Measurements from ENCODE around the gene SCP2D1. TPM values are rescaled to one million over a fixed set of nuclear protein-coding genes. Genes with fewer than 3 reads are reported as not detected.

SCP2D1 gene
- total and polyA plus RNA-seq, 8 donors = not detected

DNA sequence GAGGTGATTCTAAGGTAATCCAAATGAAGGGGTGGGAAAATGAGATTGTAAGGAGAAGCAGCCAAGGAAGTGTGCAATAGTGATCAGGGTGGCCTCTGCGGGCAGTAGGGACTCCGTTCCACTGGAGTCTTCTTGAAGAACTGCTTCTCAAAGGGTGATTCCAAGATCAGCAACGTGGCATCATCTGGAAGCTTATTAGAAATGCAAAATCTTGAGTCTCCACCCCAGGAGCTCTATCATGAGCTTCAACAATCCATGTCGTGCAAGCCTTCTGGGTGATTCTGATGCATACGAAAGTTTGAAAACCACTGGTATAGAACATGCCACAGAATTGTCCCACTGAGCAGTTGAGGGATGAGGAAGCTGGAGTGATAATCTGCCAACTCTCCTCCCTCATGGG lies 31.4 kb downstream of the SCP2D1 start:
- DNase-seq (no peak), ATAC-seq (no peak)
- H3K36me3 ChIP-seq = no peaks in the 10 kb centered on the region
- TF ChIP-seq, protein P1, sequence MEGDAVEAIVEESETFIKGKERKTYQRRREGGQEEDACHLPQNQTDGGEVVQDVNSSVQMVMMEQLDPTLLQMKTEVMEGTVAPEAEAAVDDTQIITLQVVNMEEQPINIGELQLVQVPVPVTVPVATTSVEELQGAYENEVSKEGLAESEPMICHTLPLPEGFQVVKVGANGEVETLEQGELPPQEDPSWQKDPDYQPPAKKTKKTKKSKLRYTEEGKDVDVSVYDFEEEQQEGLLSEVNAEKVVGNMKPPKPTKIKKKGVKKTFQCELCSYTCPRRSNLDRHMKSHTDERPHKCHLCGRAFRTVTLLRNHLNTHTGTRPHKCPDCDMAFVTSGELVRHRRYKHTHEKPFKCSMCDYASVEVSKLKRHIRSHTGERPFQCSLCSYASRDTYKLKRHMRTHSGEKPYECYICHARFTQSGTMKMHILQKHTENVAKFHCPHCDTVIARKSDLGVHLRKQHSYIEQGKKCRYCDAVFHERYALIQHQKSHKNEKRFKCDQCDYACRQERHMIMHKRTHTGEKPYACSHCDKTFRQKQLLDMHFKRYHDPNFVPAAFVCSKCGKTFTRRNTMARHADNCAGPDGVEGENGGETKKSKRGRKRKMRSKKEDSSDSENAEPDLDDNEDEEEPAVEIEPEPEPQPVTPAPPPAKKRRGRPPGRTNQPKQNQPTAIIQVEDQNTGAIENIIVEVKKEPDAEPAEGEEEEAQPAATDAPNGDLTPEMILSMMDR (IDR thresholded peaks at IDR 0.05) = no peak
- H3K9me3 ChIP-seq = no peaks in the 10 kb centered on the region
- H3K4me3 ChIP-seq = no peak overlapping the region
- peaks cover 0 to 3% of the 10 kb centered on the region in 2 donors for H3K27me3 ChIP-seq
- no peak overlapping the region for H3K27ac ChIP-seq
- H3K4me1 ChIP-seq = no peaks in the 10 kb centered on the region
- intact Hi-C loops (cut with DNase I) = no loop called here

DNA sequence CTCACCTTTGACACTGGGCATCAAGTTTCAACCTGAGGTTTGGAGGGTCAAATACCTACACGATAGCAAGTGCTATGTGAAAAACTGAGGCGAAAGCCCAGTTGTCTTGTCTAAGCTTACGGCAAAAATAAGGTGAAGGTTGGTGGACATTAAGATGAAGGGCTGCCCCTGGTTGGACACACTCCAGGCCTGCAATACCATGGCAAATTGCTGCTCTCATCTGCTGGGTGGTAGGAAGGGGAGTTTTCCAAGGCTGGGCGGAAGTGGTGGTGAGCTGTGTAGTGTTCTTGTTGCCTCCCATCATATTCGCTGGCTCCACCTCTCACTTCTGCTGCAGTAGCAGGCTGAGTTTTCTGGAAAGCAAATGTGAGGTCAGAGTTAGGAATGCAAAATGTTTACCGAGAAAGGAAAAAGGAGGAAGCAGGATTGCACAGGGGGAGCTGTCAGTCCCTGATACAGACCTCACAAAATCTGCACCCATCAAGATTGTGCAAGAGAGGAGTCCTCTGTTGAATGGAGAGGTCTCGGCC lies 33.7 kb downstream of the SCP2D1 start:
- Histone ChIP-seq H3K9me3 (no peaks in the 10 kb centered on the region), H3K27me3 (no peaks in the 10 kb centered on the region), H3K27ac (no peak overlapping the region), H3K4me3 (no peak overlapping the region), H3K36me3 (no peaks in the 10 kb centered on the region), H3K4me1 (no peaks in the 10 kb centered on the region)
- intact Hi-C loops (cut with DNase I) = no loop called here
- no peak for DNase-seq
- TF ChIP-seq, protein P1 (IDR thresholded peaks at IDR 0.05) = no peak
- no peak for ATAC-seq

DNA sequence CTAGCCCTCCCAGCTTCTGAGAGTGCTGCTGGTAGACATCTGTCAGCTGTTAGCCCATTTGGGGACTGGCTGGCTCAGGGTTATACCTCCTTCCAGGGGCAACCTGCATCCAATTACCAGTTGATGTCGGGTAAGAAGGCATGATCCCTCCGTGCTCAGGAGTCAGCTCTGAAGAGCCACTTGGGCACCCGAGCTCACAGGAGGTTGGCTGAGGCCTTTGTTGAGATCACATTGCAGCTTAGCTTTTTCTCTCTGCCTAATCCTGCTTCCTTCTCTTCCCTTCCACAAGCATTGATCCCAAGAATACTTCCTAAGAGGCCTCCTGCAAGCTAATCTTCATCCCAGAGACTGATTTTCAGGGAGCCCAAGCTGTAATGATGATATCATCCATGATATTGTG lies 35.5 kb downstream of the SCP2D1 start:
- no peak for DNase-seq
- intact Hi-C loops (cut with DNase I) = no loop called here
- no peak overlapping the region for H3K27ac ChIP-seq
- H3K4me3 ChIP-seq = no peak overlapping the region
- no peaks in the 10 kb centered on the region for H3K9me3 ChIP-seq
- ATAC-seq = no peak
- H3K27me3 ChIP-seq = no peaks in the 10 kb centered on the region
- H3K4me1 ChIP-seq = no peaks in the 10 kb centered on the region
- TF ChIP-seq, protein P1 (IDR thresholded peaks at IDR 0.05) = no peak
- H3K36me3 ChIP-seq = no peaks in the 10 kb centered on the region

DNA sequence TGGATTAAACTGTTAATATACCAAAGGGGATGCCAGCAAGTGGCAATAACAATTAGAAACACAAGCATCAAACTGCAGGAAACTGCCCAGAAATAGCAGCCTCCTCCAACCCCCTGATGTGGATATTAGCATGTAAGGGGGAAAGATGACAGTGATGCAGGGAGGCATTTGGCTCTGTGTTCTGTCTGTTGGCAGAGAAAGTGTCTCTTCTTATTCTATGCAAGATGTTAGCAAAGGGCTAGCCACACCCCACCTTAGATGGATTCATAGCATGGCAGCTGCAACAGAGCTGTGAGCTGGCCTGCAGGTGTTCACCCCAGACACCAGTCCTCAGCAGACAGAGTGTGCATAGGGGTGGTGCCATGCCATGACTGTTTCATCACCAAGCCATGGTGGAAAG lies 38.0 kb downstream of the SCP2D1 start:
- intact Hi-C loops (cut with DNase I) = no loop called here
- H3K9me3 ChIP-seq = no peaks in the 10 kb centered on the region
- no peak for DNase-seq
- ATAC-seq = no peak
- H3K4me3 ChIP-seq = no peak overlapping the region
- no peak overlapping the region for H3K27ac ChIP-seq
- TF ChIP-seq, protein P1 (IDR thresholded peaks at IDR 0.05) = no peak
- H3K27me3 ChIP-seq = no peaks in the 10 kb centered on the region
- H3K4me1 ChIP-seq = no peaks in the 10 kb centered on the region
- no peaks in the 10 kb centered on the region for H3K36me3 ChIP-seq

DNA sequence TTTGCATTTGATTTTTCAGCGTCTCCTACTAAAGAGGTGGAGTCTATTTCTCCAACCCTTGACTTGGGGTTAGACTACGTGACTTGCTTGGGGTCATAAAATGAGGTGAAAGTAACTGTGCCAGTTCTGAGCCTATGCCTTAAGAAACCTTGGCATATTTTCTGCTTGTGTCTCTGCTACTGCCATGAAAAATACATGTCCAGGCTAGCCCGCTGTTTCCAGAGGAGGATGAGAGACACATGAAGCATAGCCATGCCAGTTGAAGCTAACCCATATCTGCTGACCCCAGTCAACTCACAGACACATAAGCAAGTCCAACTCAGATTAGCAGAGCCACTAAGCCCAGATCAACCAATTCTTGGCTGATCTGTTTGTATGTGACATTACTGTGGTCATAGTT lies 38.7 kb downstream of the SCP2D1 start:
- H3K4me1 ChIP-seq = no peaks in the 10 kb centered on the region
- H3K27me3 ChIP-seq = no peaks in the 10 kb centered on the region
- H3K4me3 ChIP-seq = no peak overlapping the region
- no peak for ATAC-seq
- intact Hi-C loops (cut with DNase I) = no loop called here
- no peak overlapping the region for H3K27ac ChIP-seq
- DNase-seq = no peak
- TF ChIP-seq, protein P1 (IDR thresholded peaks at IDR 0.05) = no peak
- H3K36me3 ChIP-seq = no peaks in the 10 kb centered on the region
- H3K9me3 ChIP-seq = no peaks in the 10 kb centered on the region

Measured in left lung (tissue), 10 donors.